Islet of Langerhans (tissue), 1 donor: Measurements from ENCODE around the gene PPM1L.
"Not testable (repeated sequence)": the region's sequence is repeated elsewhere in the genome, so short reads cannot be mapped to it uniquely, and the experiment has no call there.

ENCODE experiments used
- FAIRE-seq: peaks from one replicate; lab custom pipeline; 2011; peaks lifted over from hg19 to GRCh38; lab: Jason Lieb, UNC

Gene PPM1L

DNA sequence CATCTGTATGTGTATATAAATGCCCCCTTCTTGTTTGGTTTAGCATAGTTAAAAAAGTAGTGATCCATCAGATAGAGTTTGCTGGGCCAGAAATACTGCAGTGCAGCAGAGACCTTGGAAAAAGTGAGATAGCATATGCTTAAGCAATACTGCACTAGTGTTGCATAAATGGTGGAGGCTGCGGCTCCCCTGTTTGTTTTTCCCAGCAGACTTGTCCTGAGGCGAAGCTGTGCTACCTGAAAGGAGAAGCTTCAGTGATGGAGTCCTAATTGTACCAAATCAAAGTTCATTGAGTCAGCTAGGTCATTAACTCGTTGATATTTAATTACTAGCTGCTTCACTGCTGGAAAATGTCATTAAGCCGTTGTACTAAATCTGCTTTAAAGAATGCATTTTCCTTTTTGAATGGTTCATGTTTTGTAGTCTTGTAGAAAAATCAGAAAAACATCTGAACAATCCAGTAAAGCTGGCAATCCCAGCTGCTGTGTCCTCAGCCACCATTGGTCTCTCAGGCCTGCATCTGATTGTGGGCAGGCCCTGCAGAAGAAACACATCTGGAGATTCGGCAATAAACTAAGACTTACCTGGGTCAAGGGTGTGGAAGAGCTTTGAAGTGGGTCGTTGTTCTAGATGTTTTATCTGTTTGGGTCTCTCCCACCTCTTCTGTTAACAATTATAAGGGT, 179.5 kb downstream of the PPM1L start:
- FAIRE-seq: no peak

DNA sequence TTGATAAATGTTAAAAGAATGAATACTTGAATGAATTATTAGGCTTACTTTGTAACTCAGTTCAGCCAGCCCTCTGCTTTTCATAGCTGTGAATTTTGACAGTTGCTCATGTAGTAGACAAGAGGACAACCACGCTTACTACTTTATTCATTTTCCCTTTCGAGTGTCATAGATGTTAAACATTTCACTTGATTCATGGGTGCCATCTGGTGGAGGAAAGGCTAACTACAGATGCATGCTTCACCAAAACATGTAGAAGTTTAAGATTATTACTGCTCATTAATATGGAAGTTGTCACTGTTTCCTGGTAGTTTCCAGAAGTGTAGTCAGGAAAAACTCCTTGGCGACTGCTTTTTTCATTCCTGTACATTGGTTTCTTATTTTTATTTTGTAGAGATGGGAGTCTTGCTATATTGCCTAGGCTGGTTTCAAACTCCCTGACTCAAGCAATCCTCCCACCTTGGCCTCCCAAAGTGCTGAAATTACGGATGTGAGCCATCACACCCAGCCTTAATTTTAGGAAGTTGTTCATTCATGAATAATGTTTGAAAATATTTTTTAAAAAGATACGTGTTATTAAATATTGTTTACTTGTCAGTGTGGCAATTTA, 186.0 kb downstream of the PPM1L start:
- FAIRE-seq: peak; percentile 99

DNA sequence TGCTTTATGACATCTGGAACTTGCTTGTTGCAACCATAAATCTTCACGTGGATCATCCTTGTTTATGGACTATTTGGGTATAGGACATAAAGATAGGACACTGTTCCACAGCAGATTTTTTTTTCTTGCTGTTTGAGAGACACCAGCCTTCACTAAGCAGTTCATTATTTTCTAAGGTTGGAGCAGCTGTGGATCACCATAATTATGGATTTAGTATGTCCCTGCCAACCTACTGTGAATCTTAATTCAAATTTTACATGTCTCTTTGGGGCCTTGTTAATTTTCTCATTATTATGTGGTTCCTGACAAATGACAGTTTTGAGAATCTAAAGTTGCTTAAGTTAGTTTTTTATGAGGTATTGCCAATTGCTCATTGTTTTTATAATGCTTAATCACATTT, 188.0 kb downstream of the PPM1L start:
- FAIRE-seq: no peak

DNA sequence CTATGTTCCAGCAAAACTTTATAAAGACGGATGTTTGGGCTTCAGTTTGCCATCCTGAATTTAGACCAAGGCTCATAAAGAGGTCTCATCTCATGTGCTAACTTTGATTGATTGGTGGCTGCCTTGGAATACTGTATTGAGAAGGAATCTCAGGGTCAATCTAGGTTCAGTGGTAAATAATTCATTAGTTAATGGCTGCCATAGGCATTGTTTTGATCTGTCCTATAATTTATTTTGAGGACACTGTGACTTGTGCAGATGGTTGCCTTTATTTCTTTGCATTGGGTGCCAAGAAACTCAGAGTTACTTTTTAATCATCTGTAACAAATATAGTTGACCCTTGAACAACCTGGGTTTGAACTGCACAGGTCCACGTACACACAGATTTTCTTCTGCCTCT, 189.3 kb downstream of the PPM1L start:
- FAIRE-seq: no peak

DNA sequence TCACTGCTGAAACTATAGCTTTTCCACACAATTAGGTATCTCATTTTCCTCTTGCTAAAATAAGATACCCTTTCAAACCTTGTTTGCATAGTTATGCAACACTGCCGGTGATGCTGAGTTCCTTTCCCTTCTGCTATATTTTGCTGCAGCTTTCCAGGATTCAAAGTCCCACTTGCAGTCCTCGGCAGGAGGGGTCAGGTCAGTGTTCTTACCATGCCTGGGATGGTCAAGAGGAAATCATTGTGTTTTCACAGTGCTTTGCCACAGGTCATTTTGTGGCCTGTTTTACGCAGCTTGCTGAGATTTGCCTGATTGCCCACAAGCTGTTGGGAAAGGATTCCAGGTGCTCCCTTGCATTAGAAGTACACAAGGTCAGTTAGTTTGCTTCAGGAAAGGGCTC, 192.2 kb downstream of the PPM1L start:
- FAIRE-seq: no peak

DNA sequence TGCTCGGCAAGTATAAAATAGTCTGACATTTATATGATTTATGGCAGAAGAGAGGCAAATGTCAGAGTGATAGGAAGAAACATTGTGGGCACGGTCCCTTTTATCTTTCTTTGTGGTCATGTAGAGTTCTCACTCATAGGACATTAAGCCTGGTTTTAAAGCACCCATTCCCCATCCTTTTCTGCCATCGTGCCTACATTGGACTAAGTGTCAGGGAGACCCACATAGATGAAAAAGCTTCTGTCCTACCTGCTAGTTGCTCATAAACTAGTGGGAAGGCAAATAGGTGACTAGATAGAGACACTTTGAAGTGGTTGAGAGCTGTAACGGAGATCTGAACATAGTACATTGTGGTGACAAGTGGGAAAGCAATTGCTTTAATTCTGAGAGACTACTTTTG, 193.4 kb downstream of the PPM1L start:
- no peak for FAIRE-seq

DNA sequence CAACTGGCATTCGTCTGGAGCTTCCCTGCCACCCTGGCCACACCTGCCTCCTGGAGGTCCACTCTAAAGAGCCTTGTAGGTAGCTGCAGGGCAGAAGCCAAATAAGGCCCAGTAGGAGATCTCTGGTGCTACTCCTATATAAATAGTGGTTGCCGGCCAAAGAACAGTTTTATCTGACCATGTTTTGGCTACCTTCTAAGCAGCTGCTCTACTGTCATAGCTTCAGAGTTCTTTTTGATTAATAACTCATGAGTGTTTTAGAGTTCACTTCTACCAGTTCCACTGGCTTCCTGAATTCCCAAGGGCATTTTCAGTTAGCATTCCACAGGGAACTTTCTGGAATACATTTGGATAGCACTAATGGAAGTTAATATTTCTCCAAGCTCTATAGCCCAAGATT, 194.5 kb downstream of the PPM1L start:
- no peak for FAIRE-seq

DNA sequence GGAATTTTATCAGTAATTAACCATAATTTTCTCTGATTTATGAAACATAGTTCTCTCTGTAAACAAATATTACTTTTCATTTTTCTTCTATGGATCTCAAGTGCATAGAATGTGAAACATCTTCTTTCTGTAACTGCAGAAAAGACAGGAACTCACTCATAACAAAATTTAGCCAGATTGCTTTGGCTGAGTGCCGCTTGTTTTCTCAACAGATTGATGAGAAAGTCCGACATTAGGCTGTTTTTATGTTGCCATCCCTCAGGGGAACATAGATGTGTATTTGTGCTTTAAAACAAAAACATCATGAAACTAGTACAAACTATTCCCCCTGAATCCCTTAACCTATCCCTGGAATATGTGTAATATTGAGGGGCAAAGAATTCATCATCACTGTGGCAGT, 194.9 kb downstream of the PPM1L start:
- FAIRE-seq: no peak

DNA sequence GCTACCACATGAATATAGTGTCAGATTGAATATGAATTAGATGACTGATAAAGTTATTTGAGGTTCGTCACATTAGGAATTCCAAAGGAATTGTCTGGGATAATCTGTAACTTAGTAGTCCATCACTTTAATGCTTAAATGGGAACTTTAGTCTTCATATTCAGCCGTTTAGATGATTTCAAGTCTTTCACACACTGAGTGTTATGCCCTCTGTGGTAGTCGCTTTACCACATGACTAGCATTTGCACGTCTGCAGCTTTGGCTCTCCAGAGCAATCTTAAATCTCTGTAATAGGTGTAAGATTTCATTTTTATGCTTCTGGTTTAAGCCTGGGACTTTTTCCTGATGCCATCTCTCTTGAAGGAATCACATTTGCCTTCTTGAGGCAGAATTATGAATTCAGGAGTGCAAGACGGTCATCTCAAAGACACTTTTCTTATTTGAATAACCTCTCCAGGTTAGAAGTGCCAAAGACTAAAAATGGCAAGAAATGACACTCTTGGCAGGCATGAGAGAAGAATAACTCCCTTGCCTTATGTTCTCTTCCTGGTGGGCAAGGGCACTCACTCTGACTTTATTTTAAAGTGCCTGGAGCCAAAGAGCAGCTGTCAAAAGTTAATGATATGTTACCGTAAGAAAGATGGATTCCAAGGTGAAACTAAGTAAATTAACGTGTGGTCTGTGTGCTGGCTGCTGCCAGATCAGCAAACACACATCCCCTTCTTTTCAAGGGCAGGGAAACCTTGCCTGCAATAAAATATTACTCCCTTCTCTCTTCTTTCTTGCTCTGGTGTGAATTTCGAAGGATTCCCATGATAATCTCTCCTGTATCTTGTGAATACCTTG, 195.8 kb downstream of the PPM1L start:
- no peak for FAIRE-seq

DNA sequence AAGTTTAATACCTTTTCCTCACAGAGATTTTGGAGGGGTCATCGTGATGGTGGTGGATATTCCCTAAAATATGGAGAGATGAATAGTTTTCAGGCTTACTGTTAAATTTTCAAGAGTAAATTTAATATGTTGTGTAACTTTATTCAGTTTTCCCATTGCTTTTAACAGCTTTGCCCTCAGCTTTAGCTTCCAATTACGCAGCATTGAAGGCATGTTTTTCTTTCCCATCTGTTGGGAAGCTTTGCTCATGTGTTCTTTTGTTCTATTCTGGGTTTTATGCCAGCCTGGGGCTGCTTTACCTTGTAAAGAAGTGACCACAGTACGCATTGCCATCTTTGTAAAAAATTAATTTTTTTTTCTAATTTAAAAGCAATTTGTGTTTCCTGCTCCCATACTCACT, 197.7 kb downstream of the PPM1L start:
- FAIRE-seq: no peak

DNA sequence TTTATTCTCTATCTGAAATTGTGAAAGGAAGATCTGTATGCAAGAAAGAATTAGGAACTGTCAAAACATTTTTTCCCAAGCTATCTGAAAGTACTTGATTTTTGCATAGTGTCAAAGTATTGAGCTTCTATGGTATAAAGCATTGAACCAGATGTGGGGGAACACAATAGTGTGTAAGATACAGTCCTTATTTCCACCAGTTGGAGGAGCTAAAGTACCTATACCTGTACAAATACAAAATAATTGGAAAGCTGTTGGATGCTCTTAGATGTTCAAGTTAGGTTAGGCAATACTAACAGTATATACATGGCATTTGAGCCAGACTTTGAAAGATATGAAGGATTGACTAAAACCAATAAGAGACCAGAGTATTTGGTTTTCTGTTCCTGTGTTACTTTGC, 200.8 kb downstream of the PPM1L start:
- FAIRE-seq: no peak

DNA sequence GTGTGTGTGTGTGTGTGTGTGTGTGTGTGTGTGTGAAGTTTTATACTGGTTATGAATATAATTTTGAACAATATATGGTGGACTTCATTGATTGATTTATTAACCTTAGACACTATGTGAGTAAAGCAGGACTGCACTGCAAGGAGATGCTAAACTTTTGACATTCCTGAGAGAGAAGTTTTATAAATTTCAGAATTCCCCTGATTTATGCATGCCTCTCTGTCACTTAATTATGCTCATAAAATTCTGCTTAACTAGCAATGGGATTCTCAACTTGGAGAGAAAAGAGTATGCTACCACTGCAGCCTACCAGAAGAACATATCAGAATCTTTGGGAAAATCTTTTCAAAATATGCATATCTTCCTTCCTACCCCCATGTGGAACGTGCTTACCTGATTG, 204.5 kb downstream of the PPM1L start:
- FAIRE-seq: no peak

DNA sequence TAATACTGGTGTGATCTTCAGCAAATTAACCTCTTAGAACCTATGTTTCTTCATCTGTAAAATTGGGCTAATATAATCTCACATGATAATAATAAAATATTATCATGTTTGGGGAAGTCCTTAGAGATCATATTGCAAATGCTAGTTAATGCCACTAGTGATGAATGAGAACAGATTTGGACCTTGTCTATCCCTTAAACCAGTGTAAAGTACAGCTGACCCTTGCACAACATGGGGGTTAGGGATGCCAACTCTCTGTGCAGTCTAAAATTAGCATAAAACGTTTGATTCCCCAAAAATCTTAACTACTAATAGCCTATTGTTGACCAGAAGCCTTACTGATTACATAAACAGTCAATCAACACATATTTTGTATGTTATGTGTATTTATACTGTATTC, 207.9 kb downstream of the PPM1L start:
- FAIRE-seq: no peak

DNA sequence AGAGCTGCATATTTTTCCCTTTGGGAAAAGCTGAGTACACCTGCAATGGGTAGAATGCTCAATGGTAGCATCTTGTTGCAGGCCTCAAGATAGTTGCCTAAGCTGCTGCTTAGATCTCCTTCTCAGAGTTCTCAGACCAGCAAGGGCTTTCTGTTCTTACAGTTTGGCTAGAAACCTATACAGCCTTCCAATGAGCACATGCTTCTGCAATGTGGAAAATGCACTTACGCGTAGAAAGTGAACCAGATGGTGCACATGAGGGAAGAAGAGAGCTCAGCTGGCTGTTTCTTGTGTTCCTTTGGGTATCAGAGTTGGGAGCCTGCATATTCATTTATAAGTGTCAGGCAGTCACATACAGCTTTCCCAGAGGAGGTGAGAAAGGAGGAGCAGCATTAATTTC, 212.7 kb downstream of the PPM1L start:
- no peak for FAIRE-seq

DNA sequence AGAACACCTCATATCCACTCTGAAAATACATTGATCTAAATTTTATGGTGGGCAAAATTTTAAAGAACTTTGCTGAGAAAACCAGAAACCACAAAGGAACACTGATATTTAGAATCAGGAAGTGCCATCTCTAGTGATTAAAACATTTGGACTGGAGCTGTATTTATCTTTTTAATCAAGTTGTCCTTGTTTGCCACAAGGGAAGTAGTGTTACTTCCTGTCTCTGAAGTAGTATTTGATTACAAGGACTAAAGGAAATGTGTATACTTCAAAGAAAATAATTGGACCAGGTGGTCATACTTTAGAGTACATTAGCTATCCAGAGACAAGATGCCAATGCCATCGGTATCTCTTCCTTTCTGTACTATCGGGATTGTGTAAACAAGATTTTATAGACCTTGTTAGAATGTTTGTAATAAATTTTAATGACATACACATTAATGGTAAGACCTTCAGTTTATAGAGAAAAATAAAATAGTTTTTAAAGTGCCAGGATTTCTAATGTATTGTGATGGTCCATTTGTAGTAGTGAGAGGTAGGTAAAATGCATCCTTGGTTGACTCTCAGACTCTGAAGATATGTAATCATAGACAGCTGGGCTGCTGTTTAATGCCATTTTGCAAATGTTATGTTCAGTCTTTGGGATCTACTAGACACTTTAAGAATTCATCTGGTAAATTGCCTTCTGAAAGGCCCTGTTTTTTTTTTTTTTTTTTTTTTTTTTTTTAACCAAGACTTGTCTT, 217.2 kb downstream of the PPM1L start:
- peak; percentile 88 for FAIRE-seq

DNA sequence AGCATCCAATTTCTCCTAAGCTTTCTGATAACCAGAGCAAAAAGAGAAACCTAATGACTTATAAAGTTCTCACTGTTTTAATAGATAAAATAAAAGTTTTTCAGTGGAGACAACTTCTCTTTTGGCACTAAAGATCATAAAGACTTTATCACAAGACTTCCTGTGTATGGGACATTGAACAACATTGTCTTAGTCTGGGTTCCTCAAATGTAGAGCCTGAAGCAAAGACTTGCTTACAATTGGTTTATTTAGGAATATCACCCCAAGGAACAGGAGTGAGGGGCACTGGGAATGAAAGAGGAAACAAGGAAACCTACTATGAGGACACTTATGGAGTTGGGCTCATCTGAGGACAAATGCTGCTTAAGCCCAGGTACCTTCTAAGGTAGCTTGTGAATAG, 221.7 kb downstream of the PPM1L start:
- FAIRE-seq: no peak

DNA sequence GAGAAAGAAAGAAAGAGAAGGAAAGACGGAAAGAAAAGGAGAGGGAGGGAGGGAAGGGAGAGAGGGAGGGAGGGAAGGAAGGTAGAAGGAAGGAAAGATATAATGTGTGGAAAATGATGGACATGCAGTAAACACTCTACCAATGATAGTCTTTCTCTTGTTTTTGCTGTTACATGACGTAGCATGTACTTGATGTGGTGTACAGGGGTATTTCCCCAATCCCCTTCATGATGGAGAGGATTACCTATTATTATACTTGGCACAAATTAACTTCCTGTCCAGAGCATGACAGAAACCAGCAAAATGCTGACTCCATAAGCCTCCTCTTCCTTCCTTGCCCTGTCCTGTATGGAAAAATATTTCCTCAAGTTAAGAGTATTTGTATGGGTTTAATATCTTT, 224.7 kb downstream of the PPM1L start:
- no peak for FAIRE-seq

DNA sequence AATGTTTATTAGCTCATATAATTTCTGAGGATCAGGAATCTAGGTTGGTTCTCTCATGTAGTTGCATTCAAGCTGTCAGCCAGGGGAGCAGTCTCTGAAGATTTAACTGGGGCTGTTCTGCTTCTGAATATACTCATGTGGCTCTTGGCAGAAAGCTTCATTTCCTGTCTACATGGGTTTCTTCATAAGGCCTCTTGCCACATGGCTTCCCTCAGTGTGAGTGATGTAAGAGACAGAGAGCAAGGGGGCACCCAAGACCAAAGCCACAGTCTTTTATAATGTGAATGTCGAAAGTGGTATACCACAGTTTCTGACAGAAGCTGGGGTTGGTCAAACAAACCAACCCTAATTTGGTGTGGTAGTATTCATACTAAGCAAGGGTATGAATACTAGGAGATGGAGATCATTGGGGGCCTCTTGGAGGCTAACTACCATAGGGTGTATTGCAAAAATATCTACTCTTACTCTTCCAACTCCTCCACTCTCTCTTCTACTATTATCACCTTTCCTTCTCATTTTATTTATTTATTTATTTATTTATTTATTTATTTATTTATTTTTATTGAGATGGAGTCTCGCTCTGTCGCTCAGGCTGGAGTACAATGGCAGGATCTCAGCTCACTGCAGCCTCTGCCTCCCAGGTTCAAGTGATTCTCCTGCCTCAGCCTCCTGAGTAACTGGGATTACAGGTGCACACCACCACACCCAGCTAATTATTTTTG, 225.3 kb downstream of the PPM1L start:
- FAIRE-seq: no peak

DNA sequence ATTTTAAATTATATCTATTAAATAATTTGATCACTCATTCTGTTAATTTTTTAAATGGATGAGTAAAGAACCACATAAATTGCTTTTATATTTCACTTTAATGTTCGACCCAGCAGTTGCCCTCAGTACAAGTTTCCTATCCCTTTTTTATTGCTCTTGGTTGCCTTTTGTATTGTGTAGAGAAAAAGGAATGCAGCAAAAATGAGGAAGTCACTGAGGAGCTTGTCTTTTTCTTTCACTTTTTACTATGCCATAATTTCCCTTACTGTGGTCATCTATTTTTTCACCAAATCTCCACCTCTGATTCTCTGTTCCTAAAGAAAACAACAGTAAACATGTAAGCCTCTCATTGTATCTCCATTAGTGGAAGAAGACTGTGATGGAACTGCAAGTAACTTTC, 226.5 kb downstream of the PPM1L start:
- no peak for FAIRE-seq

DNA sequence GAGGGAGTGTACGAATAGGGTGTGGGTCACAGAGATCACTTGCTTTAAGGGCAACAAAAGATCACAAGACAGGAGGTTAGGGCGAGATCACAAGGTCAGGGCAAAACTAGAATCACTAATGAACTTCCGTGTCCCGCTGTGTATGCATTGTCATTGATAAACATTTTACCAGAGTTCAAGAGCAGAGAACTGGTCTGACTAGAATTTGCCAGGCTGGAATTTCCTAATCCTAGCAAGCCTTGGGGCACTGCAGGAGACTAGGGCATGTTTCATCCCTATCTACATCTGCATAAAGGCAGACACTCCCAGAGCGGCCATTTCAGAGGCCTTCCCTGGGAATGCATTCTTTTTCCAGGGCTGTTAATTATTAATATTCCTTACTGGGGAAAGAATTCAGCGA, 227.9 kb downstream of the PPM1L start:
- FAIRE-seq: not testable (repeated sequence)

DNA sequence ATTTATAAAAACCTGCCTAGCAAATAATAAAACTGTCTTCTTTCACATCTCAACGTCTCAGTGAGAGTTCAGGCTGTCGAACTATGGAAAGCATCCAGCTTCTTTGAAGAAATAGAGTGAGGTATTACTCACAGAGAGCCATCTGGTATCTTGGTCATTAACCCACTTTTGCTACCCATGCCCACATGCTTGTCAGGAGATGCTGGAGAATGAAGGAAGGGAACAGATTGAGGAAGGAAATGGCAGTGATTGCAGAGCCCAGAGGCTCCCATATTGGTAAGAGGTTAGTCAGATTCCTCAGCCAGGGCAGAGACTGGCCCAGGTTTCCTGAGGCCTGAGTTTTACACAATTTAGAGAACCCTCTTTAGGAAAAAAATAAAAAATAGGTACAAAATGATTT, 230.0 kb downstream of the PPM1L start:
- FAIRE-seq: no peak
